Measurements from ENCODE around the gene ULK1.

The ULK1 gene

DNA sequence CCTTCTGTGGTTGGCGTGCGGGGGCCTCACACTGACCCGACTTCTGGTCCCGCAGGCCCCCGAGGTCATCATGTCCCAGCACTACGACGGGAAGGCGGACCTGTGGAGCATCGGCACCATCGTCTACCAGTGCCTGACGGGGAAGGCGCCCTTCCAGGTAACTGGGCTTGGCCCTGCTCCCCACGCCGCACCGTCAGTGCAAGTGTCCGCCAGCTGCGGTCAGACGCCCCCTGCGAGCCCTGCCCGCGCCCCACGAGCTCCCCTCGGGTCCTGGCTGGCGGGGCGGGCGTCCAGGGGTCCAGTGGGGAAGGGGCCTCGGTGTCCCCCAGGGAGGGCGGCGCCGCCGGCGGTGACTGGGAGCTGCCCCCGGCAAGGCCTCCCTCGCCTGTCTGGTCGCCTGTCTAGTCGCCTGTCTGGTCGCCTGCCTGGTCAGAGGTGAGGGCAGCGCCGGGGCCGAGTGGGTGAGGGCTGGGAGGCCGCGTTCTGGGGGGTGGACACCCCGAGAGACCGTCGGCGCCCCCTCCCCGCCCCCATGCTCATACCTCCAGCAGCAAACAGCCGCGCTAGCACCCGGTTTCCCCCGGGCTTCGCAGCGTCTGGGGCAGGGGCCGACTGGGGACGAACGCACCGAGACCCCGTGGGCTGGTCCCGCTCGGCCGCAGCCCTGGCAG, 14.8 kb downstream of the ULK1 start:
- no peak overlapping the region for H3K4me3 ChIP-seq (ENCODE audit: low read depth, low read length)
- TF ChIP-seq, protein P1, sequence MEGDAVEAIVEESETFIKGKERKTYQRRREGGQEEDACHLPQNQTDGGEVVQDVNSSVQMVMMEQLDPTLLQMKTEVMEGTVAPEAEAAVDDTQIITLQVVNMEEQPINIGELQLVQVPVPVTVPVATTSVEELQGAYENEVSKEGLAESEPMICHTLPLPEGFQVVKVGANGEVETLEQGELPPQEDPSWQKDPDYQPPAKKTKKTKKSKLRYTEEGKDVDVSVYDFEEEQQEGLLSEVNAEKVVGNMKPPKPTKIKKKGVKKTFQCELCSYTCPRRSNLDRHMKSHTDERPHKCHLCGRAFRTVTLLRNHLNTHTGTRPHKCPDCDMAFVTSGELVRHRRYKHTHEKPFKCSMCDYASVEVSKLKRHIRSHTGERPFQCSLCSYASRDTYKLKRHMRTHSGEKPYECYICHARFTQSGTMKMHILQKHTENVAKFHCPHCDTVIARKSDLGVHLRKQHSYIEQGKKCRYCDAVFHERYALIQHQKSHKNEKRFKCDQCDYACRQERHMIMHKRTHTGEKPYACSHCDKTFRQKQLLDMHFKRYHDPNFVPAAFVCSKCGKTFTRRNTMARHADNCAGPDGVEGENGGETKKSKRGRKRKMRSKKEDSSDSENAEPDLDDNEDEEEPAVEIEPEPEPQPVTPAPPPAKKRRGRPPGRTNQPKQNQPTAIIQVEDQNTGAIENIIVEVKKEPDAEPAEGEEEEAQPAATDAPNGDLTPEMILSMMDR (IDR thresholded peaks at IDR 0.05; ENCODE audit: low read depth, low read length), result no peak

DNA sequence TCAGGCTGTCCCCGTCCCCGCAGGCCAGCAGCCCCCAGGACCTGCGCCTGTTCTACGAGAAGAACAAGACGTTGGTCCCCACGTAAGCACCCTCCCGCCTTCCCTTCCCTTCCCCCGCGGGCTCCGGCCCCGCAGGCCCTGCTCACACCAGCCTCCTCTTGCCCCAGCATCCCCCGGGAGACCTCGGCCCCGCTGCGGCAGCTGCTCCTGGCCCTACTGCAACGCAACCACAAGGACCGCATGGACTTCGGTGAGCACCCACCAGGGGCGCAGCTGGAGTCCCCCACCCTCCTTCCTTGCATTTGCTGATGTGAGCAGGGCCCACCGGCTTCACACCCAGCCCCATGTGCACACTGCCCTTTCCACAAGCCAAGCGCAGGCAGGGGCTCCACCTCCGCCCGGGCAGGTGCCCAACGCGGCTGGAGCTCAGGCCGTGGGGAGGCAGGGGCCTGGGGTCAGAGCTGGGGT, 15.4 kb downstream of the ULK1 start:
- TF ChIP-seq, protein P1 (IDR thresholded peaks at IDR 0.05; ENCODE audit: low read depth, low read length), result no peak
- H3K4me3 ChIP-seq (ENCODE audit: low read depth, low read length), result no peak overlapping the region

DNA sequence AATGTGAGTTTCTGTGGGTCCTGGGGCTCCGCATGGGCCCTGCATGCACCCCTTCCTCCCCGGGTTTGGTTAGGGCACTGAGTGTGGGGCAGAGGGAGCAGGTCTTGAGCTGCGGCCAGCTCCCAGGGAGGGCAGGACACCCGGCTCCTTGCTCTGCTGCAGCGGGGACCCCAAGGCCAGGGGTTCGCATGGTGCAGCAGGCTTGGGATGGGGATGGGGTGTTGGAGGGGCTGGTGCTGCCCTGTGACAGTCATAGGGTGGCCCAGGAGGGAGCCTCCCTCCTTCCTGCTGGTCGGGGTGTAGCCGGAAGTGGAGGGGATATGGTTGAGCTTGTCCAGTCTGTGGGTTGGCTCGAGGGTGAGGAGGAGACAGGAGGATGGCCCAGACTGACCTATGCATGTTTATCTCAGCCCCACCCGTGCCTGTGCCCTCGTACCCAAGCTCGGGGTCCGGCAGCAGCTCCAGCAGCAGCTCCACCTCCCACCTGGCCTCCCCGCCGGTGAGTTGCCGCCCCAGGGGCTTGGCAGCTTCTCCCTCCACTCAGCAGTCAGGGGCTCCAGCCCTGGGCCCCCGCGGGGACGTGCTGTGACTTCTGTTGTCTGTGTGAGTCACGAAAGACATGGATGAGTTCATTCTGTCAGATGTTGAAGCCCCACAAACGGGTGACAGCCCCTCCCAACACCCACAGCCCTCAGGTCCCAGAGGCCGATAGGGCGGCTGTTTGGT, 16.0 kb downstream of the ULK1 start:
- TF ChIP-seq, protein P1 (IDR thresholded peaks at IDR 0.05; ENCODE audit: low read depth, low read length), result no peak
- H3K4me3 ChIP-seq (ENCODE audit: low read depth, low read length), result no peak overlapping the region

DNA sequence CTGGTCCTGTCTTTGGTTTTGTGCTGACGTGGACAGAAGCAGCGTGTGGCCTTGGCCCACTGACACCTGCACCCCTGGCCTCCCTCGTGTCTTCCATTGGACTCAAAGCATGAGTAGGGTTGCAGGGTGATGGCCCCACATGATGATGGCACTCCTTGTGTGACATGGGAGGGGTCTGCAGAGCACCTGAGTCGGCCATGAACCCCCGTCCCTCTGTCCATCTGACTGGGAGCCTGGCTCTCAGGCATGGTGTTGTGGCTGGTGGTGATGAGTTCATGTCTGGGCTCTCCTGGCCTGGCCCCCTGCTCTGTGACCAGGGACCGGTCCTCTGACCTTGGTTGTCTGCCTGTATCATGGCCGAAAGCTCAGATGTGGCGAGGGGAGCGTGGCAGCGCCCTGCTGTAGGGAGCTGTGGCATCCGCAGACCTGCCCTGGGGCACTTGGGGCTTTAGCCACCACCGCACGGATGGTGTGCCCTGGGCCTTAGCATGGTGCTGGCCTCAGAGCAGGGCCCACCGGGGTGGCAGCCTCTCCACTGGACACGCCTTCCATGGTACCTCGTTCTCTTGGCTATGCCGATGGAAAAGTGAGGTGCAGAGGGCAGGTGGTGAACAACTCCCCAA, 16.7 kb downstream of the ULK1 start:
- no peak overlapping the region for H3K4me3 ChIP-seq (ENCODE audit: low read depth, low read length)
- TF ChIP-seq, protein P1 (IDR thresholded peaks at IDR 0.05; ENCODE audit: low read depth, low read length), result no peak

DNA sequence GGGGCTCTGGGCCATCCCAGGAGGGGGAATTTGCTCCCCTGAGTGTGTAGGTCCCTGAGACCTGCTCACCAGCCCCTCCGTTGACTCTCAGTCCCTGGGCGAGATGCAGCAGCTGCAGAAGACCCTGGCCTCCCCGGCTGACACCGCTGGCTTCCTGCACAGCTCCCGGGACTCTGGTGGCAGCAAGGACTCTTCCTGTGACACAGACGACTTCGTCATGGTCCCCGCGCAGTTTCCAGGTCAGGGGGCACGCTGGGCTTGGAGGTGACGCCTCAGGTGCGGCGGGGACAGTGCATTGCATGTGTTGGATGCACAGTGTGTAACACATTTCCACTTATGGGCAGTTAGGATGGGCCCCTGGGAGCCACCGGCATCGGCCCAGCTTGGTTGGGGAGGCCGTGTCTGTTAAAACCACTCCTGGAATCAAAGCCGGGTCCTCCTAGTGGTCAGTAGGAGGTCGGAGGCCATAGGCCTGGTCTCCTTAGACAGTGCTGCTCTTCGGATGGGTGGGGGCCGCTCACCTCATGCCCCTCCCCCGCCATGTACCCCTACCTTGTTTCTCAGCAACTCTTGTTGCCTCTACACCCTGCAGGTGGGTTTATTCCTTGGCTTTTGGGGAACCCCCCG, 17.5 kb downstream of the ULK1 start:
- TF ChIP-seq, protein P1 (IDR thresholded peaks at IDR 0.05; ENCODE audit: low read depth, low read length), result no peak
- no peak overlapping the region for H3K4me3 ChIP-seq (ENCODE audit: low read depth, low read length)

DNA sequence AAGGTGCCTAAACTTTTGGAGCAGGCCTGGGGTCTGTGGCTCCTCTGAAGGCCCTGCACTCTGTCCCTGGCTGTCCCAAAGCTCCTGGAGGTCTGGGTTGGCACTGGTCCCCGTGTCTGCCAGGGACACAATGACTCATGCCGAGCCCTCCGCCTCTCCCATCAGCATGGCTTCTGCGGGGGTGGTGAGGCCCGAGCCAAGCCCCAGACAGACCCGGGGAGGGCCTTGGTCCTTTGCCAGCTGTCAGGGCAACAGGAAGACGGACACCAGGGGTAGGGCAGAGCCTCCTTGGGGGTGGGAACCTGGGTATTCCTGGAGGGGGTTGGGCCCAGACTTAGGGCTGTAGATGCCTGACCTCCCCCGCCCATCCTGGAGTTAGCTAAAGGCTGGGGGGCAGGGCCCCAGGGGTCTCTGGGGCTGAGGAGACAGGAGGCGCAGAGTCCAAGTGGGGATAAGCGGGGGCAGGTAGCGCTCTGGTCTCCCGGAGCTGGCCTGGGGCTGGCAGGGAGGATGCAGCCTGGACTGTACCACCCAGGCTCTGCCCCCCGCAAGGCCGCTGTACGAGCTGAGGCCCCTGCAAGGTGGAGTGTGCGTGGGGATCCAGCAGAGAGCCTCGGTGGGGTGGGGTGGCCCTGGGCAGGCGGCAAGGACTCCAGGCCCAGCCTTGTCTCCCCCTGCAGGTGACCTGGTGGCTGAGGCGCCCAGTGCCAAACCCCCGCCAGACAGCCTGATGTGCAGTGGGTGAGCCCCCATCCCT, 18.3 kb downstream of the ULK1 start:
- H3K4me3 ChIP-seq (ENCODE audit: low read depth, low read length), result no peak overlapping the region
- TF ChIP-seq, protein P1 (IDR thresholded peaks at IDR 0.05; ENCODE audit: low read depth, low read length), result no peak

Data from WI38 (cell line).